Activated CD4-positive, alpha-beta T cell treated with anti-CD3 and anti-CD28 coated beads, Interleukin-2, amount 50 U/mL, for 48 hours (primary cell): ENCODE measurements around the gene PPM1H.
"Not testable (repeated sequence)": the region's sequence is repeated elsewhere in the genome, so short reads cannot be mapped to it uniquely, and the experiment has no call there.

Experiments used
- DNase-seq, 2 experiments: peaks; one replicate each; pipeline ENCODE4 v3.0.0-alpha.2; 2020

Gene PPM1H

GRCh38 chr12:62832558-62832957 is 102.4 kb downstream of the PPM1H start:
- no peak for DNase-seq

DNA sequence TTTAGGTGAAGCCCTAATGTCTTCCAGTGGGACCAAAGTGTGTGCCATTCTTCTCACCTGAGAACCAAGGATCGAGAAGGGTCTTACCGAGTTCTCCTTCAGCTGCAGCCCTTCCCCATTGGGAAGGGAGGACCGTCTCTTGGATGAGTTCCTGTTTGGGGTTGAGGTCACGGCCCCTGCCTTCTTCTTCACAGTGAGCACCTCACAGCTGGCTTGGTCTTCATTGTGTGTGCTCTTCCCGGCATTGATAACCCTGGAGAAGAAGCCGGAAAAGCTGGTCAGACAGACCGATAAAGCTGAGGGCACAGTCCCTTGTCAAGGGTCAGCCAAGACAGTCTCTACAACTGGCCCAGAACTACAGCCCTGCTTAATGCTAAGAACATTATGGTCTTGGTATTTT is 102.9 kb downstream of the PPM1H start:
- DNase-seq = no peak

- no peak for DNase-seq
Observed at GRCh38 chr12:62827855-62828254, 107.1 kb downstream of the PPM1H start.

GRCh38 chr12:62827042-62827441 is 107.9 kb downstream of the PPM1H start:
- no peak for DNase-seq

GRCh38 chr12:62817556-62818271 is 117.2 kb downstream of the PPM1H start:
- DNase-seq = no peak

DNA sequence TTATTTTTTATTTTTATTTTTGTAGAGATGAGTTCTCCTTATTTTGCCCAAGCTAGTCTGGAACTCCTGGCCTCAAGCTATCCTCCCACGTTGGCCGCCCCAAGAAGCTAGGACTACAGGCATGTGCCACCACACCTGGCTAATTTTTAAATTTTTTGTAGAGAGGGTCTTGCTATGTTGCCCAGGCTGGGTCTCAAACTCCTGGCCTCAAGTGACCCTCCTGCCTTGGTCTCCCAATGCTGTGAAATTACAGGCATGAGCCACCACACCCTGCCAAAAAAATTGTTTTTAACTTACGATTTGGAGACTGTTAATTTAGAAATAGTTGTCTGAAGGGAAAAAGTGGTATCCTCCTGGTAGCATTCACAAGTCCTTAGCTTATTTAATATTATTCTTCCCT is 120.7 kb downstream of the PPM1H start:
- DNase-seq = no peak

- DNase-seq = peak; percentile 41 to 49
Observed at GRCh38 chr12:62813031-62813829, 121.7 kb downstream of the PPM1H start.

DNA sequence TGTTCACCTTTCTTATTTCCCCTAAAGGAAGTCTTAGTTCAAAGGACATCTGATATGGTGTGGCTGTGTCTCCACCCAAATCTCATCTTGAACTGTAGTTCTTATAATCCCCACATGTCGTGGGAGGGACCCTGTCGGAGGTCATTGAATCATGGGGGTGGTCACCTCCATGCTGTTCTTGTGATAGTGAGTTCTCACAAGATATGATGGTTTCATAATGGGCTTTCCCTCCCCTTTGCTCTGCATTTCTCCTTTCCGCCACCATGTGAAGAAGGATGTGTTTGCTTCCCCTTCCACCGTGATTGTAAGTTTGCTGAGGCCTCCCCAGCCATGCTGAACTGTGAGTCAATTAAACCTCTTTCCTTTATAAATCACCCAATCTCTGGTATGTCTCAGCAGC is 123.5 kb downstream of the PPM1H start:
- not testable (repeated sequence) for DNase-seq

DNA sequence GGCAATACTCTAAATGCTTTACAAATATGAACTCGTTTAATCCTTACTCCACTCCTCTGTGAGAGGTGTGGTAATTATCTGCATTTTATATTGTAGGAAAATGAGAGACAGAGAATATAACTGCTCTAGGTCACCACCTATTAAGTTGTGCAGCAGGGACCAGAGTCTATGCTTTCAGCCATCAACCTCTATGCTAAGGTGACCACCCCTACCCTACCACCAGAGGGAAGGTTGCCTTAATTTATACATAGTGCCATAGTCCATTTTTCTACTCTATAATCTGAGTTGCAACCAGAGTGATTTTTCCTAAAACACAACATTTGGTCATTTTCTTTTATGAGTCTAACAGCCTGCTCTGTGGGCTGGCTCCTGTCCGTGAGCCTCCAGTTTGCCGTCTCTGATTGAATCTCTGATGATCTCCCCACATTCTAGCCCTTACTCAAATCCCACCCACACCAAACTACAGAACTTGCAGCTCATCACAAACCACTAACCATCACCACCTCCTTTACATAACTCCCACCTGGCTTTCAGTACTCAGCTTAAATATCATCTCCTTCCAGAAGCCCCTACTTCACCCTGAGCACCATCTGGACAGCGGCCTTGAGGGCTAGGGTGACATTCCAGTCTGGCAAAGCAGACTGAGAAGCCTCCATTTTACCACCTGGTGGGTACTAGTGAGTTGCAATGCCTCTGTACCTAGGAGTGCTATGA is 126.6 kb downstream of the PPM1H start:
- no peak for DNase-seq

DNA sequence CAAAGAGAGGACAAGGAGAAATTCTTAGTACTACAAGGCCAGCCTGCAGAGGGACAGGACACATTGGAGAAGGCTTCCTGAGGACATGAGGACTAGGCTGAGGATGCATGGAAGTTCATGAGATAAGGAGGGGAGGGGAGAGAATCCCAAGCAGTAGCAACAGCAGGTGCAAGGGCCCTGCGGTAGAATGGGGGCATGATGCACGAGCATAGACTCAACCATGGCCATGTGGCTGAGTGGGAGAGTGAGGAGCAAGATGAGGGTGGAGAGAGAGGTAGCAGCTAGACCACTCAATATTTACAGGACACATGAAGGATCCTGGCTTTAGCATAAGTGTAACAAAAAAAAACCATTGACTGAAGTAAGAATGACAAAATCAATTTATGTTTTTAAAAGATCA is 128.1 kb downstream of the PPM1H start:
- no peak for DNase-seq

- DNase-seq = no peak
Observed at GRCh38 chr12:62806244-62806836, 128.6 kb downstream of the PPM1H start.

DNA sequence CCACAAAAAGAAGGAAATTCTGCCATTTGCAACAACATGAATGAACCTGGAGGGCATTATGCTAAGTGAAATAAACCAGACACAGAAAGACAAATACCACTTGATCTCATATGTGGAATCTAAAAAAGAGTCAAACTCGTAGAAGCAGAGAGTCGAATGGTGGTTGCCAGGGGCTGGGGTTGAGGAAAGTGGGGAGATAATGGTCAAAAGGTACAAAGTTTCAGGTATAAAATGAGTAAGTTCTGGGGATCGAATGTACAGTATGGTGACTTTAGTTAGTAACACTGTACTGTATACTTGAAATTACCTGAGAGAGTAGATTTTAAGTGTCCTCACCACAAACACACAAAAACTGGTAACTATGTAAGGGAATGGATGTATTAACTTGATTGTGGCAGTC is 129.4 kb downstream of the PPM1H start:
- no peak for DNase-seq

DNA sequence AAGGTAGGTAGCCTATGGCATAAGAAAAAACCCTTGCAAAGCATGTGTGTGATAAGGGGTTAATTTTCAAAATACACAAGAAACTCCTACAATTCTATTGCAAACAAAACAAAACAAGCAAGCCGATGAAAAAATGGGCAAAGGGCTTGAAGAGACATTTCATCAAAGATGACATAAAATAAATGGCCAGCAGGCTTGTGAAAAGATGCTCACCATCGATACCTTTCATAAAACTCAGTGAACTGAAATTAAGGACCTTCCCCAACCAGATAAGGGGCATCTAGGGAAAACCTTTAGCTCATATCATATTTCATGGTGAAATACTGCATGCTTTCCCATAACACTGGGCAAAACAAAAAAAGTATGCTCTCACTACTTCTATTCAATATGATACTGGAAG is 131.2 kb downstream of the PPM1H start:
- no peak for DNase-seq

DNA sequence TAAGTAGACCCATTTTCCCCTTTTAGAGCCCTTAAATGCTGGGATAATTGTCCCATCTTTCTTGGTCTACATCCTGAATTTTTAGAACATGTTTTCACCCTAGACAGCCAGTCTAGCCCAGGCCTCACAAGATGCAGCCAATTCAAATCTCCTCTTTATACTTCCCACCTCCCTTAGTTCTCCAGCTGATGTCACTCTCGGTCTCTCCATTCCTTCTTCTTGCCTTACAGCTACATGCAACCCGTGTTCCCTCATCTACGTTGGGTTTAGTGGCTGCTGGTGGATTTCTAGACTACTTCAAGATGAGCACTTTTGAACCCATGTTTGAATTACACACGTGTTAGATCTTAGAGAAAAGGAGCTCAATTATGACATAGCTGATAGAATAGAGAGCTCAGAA is 132.0 kb downstream of the PPM1H start:
- no peak for DNase-seq

GRCh38 chr12:62802321-62802720 is 132.6 kb downstream of the PPM1H start:
- no peak for DNase-seq

- no peak for DNase-seq
Observed at GRCh38 chr12:62801796-62802195, 133.2 kb downstream of the PPM1H start.

DNA sequence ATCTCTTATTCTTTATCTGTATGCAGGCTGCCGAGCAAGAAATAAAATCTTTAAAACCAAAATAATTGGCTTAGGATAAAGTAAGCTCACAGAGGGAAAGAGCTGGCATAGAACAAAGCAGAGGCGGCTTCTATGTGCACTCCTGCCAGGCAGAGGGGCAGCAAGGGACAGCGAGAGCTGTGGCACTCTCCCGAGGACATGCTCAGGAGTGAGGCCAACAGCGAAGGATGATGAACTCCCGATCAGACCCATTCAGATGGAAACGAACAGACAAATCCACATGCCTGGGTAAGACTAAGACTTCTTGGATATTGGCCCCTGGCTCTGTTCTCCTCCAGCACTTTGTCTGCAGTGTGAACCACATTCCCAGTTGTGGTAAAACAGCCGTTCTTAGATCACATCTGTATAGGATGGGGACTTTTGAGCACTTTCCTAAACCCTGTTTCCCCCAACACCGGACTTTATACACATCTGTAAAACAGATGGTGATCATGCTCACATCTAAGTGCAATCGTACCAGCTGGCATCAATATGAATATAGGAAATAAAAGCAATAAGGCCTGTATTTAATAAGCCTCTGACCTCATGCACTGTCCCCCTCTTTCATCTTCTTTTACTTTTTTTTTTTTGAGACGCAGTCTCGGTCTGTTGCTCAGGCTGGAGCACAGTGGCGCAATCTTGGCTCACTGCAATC is 134.1 kb downstream of the PPM1H start:
- DNase-seq = no peak

DNA sequence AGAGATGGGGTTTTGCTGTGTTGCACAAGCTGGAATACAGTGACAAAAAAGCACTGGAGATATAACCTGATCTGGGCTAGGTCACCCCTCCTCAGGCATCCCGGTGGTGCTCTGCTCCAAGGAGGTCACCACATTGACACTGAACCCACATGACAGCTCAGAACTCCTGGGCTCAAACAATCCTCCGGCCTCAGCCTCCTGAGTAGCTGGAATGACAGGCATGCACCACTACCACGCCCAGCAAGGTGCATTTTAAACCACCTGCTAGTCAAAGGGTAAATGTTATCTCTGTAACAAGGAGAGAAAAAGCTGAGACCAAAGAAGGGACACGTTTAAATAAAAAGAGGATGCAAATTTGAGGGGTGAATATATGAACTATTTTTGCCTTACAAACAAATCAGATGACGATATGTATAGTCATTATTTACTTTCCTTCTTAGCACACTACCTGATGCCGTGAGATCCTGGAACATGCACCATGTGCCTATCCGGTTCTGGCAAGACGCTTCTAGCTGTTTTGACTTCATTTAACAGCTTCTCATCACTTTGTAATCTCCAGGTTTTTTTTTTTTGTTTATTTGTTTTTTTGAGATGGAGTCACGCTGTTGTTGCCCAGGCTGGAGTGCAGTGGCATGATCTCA is 135.1 kb downstream of the PPM1H start:
- DNase-seq = no peak

DNA sequence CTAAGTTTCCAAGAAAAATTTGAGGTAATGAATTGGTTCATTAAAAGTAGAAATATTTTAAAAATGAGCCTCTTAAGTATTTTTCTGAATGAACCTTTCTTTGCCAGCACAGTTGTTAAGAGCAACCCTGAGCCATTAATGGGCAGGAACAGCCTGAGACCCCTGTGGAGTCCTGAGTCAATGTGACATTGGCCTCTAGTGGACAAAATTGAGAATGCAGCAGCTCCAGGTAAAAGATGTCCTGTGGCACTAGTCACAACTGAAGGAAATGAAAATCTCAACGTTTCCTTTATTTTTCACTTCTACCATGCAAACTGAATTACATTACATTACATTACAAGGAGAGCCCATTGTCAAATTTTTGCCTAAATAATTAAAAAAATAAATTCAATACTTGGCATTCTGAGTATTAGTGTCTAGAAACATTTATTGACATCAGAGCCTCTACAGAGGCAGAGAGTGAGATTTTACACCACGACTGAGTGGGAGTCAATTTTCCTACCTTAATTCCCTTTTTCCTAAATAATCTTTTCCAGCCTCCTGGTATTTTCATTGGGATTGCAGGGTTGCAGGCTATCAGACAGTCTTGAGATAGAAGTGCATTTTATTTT is 135.7 kb downstream of the PPM1H start:
- peak; percentile 43 to 65 for DNase-seq

DNA sequence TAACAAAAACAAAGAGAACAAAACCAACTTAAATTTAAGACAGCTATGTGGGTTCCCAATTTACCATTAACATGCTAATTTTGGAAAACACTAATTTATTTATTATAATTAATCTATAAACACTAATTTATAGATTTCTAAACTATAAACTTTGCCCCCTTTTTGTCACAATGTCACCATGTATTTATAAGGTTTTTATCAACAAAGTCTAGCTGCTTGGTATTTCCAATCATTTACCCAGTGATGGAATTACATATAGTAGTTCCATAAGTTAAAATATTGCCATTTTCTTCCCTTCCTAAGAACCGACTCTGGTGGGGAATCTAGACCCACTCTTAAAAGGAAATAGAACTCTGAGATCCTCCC is 140.7 kb downstream of the PPM1H start:
- DNase-seq = no peak

- peak; percentile 82 to 85 for DNase-seq
Observed at GRCh38 chr12:62793256-62794217, 141.4 kb downstream of the PPM1H start.
